Activated CD4-positive, alpha-beta T cell treated with anti-CD3 and anti-CD28 coated beads, Interleukin-2, amount 50 U/mL, for 24 hours (primary cell): ENCODE measurements around the gene RAPSN.

ENCODE experiments used
- DNase-seq, 2 donors: peaks; one replicate each; pipeline ENCODE4 v3.0.0-alpha.2; 2020; ENCODE audit warnings: low read depth in 1 of 2, low spot score in 1 of 2

RAPSN gene

DNA sequence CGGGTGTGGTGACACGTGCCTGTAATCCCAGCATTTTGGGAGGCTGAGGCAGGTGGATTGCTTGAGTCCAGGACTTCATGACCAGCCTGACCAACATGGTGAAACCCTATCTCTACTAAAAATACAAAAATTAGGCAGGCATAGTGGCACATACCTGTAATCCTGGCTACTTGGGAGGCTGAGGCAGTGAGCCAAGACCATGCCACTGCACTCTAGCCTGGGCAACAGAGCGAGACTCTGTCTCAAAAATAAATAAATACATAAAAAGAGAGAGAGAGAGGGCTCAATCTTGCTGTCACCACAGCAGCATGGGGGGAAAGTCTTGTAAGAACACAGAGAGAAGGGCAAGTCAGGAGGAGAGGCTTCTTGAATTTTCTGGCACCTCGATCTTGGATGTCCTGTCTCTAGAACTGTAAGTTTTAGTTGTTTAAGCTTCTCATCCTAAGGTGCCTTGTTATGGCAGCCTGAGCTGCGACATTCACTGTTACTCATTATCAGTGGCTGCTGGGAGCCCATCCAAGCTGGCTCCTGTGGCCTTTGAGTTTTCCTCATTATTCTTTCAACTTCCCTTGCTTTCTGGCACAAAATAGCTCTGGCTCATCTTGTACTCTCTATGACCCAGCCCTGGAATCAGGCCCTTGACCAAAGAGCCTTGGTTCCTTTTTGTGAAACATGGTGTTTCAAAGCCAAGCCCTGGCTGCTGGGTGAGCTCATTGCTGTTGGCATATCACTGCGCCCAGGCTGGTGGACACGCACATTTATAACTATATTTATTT, 14.7 kb downstream of the RAPSN start:
- DNase-seq = no peak

DNA sequence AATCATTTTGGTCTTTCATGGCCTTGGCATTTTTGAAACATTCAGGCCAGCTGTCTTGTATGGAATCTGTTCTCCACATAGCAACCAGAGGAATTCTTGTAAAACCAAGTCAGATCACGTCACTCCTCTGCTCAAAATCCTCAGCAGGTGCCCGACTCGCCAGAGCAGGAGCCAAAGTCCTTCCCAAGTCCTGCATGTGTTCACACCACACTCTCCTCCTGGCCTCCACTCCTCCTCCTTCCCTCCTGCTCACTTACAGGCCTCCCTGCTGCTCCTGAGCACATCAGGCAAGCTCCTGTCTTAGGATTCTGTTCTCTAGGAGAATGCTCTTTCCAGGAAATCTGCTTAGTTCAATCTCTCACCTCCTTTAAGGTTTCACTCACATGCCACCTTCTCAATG, 15.8 kb downstream of the RAPSN start:
- DNase-seq = no peak

DNA sequence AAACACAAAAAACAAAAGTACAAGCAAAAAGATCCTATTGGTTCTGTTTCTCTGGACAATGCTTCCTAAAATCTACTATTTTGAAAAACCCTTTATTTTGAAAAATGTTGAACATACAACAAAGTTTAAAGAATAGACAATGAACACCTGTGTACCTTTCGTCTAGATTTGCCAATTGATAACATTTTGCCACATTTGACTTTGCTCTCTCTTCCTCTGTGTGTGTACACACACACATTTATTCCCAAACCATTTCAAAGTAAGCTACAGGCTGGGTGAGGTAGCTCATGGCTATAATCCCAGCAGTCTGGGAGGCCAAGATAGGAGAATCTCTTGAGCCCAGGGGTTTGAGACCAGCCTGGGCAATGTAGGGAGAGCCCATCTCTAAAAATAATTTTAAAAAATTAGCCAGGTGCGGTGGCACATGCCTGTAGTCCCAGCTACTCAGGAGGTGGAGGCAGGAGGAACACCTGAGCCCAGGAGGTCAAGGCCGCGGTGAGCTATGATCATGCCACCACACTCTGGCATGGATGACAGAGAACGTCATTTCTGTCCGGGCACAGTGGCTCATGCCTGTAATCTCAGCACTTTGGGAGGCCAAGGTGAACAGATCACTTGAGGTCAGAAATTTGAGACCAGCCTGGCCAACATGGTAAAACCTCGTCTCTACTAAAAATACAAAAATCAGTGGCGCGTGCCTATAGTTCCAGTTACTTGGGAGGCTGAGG, 17.4 kb downstream of the RAPSN start:
- DNase-seq = no peak

DNA sequence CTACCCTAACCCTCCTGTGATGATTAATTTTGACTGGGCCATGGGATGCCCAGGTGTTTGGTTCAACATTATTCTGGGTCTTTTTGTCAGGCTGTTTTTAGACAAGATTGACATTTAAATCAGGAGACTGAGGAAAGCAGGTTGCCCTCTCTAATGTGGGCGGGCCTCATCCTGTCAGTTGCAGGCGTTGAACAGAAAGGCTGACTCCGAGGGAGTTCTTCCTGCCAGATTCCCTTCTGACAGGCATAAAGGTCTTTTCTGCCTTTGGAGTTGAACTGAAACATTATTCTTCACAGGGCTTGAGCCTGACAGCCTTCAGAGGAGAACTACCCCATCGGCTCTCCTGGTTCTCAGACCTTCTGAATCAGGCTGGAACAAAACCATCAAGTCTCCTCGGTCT, 18.4 kb downstream of the RAPSN start:
- DNase-seq = no peak

DNA sequence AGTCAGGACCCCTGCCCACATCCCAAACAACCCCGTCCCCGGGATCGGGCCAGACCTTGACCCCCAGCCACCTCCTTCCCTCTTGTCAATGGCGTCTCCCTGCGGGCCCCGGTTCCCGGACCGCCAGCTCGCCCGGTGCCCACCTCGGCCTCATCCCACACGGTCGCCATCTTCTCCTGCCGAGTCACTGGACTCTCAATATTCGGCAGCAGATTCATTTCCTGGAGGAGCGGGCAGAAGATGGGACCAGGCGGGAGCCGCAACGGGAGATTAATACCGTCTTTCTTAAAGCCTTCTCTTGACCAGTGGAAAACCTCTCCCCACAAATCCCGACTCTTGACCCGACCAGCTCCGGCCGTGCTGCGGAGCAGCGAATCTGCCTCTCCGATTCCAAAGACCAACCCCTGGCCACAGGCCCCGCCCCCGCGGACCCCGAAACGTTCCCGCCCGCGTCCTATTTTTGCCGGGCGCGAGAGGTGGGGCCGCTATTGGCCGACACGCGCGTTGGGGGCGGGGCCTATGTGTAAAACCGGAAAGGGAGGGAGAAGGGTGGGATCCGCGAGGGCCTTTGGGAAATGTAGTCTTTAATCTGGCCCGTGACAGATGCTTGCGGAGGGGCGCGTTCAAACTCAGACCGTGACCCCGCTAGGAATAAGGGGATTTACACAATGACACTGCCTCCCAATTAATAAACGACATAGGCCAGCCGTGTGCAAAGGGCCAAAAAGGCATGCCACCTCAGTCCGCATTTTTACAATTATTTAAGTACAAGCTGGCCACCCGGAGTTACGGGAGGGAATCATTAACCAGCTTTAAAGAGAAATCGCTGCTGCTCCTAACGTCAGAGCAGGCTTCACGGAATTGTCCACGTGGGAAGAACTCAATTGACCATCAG, 22.6 kb downstream of the RAPSN start, which contains the start of gene PSMC3:
TSS of gene PSMC3 (minus strand) at position 378 of the 895 bp plus-strand sequence. CDS start at position 218, 160 bp downstream.
- DNase-seq = peak; percentile 98

DNA sequence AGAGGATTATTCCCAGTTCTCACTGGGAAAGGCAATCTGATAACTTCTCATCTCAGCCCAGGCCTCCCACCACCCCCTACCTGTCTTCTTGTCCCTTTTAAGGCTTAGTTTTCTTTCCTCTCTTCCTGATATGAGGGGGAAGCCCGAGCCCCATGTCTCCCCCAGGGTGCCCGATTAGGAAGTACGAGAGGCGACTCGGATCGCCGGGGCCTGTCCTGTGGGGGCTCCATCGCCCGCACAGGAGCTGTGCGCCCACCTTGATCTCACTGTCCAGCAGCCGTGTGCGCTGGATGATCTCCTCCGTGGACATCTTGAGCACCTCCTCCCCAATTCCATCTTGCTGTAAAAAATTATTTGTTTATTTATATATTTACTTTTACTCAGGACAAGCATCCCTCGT, 23.3 kb downstream of the RAPSN start:
- DNase-seq = no peak

DNA sequence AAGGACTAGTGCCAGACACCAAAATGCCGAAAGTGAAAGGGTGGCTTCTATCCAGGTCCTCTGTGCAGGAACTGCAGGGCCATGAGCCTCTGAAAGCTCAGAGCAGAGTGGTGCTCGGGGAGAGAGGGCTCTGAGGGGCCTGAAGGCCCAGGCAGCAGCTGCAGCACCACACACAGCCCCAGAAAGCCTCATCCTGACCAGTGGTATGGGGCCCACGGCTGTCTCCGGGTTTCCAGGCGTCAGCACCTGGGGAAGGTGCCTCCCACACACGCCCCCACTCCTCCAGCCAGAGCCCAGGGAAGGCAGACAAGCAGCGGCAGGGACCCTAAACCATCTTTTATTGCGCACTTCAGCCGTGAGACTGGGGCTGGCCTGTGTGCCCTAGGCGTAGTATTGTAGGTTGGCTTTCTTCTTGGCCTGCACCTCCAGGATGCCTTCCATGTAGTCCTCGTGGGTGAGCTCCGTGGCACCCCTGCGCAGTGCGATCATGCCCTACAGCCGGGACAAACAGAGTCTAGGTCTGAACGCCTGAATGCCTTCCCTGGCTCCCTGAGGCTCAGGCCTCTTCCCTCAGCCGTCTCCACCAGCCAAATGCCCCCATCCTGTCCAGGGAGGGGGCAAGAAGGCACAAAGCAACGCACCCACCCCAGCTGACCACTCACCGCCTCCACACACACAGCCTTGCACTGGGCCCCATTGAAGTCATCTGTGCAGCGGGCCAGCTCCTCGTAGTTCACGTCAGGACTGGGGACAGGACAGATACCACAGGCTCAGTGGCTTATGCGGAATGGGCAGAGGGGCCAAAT, 30.3 kb downstream of the RAPSN start:
- DNase-seq = no peak

DNA sequence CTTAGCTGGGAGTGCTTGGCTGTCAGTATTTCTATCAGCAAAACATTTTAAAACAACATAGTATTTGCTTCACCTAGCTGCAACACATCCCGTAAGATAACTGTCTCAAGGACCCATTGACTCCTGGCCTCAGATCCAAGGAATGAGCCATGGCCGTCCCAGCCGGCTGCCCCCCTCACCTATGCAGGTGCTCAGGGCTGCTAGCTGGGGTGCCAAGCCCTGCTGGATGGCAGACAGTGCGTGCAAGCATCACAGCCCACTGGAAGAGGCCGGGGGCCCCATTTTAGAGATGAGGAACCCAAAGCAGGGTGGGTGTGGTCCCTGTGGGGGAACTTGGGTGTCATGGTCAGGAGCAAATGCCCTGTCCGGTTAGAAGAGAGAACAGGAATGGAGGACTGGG, 31.2 kb downstream of the RAPSN start:
- DNase-seq = no peak

DNA sequence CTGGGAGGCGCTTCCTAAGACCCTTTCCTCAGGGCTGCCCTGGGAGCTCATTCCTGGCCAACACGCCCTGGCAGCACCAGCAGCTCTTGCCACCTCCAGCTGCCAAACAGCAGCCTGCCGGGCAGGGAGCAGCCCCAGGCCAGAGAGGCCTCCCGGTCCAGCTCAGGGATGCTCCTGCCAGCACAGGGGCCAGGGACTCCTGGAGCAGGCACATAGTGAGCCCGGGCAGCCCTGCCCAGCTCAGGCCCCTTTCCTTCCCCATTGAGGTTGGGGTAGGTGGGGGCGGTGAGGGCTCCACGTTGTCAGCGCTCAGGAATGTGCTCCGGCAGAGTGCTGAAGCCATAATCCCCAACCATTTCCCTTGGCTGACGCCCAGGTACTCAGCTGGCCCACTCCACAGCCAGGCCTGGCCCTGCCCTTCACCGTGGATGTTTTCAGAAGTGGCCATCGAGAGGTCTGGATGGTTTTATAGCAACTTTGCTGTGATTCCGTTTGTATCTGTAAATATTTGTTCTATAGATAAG, 32.9 kb downstream of the RAPSN start:
- no peak for DNase-seq

DNA sequence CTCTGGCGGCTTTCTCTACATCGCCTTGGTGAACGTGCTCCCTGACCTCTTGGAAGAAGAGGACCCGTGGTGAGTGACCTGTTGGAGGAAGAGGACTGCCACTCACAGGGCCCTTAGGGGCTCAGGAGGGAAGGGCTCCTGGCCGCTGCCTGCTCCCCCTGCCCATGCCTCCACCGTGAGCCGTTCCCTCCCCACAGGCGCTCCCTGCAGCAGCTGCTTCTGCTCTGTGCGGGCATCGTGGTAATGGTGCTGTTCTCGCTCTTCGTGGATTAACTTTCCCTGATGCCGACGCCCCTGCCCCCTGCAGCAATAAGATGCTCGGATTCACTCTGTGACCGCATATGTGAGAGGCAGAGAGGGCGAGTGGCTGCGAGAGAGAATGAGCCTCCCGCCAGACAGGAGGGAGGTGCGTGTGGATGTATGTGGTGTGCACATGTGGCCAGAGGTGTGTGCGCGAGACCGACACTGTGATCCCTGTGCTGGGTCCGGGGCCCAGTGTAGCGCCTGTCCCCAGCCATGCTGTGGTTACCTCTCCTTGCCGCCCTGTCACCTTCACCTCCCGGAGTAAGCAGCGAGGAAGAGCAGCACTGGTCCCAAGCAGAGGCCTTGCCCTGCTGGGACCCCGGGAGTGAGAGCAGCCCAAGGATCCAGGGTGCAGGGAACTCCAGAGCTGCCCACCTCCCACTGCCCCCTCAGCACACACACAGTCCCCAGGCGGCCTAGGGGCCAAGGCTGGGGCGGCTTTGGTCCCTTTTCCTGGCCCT, 33.7 kb downstream of the RAPSN start:
- no peak for DNase-seq

DNA sequence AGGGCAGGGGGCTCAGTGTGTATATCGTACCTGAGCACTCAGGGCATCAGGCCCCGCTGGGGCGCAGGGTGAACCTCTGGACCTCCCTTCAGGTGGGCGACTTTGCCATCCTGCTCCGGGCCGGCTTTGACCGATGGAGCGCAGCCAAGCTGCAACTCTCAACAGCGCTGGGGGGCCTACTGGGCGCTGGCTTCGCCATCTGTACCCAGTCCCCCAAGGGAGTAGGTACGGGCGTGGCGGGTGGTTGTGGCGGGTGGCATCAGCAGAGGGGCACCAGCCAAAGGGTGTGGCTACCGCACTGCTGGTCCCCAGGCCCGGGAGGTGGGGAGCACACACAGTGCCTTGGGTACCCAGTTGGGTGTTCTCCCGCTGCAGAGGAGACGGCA, 34.3 kb downstream of the RAPSN start:
- DNase-seq = no peak

DNA sequence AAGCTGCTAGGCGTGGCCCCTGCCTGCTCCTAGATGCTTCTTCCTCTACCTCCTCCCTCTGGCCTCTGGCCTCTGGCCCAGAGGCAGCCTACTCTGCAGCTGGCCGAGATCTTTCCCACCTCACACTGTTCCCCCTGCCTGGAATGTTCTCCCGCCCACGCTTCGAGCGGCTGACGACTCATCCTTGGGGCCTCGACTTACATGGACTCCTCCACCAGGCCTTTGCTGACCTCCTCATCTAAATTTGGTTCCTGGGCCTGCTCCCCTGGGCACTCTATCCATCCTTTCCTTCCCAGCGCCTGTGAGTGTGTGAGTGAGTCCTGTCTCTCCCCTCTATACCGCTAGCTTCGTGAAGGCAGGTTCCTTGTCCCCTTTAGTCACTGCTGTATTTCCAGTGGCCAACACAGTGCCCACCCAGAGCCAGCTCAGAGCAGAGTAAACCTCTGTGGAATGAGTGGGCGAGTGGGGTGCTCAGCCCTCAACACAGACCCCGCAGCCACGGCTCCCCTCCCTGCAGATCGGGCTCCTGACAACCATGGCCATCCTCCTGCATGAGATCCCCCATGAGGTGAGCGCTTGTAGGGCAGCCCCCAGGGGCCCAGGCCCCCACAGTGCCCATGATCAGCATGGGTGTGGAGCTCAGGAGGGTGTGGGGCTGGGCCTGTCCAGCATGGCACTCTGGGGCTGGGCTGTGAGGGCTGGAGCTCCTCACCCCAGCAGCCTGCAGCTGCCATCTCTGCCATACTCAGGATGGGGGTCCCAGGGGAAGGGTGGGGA, 34.8 kb downstream of the RAPSN start:
- DNase-seq = no peak

DNA sequence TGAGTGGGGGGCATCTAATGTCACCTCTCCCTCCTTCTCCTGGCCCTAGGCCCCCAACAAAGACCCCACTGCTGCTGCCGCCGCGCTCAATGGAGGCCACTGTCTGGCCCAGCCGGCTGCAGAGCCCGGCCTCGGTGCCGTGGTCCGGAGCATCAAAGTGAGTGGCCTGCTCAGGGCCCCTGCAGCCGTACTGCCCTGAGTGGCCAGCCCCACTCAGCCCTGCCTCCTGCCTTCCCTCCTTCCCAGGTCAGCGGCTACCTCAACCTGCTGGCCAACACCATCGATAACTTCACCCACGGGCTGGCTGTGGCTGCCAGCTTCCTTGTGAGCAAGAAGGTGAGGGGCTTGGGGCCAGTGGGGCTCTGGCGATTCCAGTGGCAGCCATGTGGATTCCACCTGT, 35.6 kb downstream of the RAPSN start:
- DNase-seq = no peak

DNA sequence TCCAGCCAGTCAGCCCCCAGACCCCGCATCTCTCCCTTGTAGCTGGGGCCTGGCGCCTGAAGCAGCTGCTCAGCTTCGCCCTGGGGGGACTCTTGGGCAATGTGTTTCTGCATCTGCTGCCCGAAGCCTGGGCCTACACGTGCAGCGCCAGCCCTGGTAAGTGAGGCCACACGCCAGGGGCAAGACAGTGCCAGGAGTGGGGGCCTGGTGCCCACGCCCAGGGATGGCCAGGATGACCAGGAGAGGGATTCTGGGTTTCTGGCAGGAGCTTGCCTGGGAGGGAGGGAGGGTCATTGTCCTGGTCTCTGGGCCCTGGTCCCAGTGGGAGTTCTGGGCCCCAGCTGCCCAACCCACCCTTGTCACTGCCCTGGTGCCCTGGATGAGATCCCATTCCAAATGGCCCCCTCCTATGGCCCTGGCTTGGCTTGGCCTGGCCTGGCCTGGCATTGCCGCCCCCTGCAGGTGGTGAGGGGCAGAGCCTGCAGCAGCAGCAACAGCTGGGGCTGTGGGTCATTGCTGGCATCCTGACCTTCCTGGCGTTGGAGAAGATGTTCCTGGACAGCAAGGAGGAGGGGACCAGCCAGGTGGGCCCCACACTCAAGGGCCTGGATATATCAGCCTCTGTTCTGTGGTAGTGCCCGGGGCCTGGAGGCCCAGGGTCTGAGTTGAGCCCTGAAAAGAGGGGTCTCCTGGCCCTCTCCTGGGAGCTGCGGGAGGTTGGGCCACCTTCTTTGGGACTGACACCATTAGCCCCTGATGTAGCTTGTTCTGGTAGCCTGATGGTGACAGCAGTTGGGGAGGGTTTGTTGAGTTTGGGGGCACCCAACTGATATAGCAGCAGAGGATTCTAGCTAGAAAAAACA, 36.8 kb downstream of the RAPSN start:
- DNase-seq = no peak

DNA sequence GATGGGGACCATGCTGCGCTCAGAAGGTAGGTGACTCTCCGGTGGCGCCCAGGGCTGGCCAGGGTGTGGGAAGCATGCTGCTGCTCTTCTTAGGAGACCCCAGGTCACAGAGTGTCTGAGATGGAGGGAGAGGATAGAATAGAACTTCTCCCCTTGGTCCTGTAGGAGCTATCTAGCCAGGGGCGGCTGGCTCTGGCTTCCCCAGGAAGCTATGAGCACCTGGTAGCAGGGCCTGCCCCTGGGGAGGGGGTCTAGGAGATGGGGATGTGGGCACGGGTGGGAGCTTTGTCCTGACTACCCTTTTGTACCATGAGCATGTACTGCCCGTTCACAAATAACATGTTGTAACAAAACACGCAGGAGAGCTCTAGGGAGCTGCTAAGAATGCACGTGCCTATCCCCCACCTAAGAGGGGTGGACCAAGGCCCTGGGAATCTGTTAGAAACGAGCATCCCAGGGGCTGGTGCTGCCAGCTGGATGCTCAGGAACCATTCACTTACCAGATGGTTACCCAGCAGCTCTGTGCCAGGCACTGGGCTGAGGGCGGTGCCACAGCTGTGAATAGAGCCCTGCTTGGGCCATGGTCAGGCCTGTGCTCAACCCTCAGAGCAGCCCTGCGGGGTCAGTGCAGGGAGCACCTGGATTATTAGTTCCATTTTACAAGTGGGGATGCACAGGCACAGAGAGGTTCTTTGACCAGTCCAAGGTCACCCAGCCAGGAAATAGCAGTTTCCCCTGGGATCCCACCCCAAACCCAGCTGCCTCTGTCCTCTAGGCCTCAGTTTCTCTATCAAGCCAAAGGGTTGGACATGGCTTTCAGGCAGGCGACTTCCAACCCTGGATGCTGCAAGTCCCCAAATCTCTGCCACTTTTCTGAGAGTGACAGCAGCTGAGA, 38.3 kb downstream of the RAPSN start:
- DNase-seq = no peak

DNA sequence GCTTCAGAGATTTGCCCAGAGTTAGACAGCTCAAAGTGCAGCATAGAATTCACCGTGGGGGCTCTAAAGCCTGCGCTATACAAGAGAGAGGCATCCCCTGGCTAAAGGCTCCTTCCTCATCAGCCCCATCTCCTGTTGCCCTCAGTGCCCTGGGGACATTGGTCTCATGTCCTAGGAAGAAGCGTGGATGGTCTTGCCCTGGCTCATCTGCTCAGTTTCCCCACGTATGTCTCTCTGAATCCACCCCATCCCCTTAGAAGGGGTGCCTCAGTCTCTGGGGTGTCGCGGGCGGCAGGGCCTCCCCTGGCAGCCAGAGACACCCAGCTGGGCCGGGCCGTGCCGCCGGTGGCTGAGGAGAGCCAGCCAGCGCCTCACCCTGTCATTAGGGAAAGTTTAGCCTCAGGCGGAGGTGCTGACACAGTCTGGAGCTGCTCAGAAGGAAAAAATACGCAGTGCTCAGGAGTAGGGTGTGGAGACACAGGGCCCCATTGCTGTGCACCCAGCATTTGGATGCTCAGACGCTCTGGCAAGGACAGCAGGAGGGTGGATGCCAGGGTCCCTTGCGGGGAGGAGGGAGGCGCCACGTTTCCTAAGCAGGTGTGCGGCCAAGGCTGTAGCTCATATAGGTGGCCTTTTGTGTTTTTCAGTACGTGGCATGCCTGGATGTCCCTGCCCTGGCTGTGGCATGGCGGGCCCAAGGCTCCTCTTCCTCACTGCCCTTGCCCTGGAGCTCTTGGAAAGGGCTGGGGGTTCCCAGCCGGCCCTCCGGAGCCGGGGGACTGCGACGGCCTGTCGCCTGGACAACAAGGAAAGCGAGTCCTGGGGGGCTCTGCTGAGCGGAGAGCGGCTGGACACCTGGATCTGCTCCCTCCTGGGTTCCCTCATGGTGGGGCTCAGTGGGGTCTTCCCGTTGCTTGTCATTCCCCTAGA, 39.2 kb downstream of the RAPSN start:
- DNase-seq = no peak
